Germinal center (tissue), 1 donor: Measurements from ENCODE around the gene COP1.

Experiments
- DNase-seq: peaks from one replicate; pipeline ENCODE4 v3.0.0; 2012; ENCODE audit warnings: mixed read lengths, low spot score

COP1 gene

GRCh38 chr1:175963740-175964139, 243.3 kb downstream of the COP1 start:
- DNase-seq: no peak

- DNase-seq: no peak
Measured at GRCh38 chr1:175960169-175960568, 246.9 kb downstream of the COP1 start.

GRCh38 chr1:175951627-175952026, 255.5 kb downstream of the COP1 start:
- DNase-seq: no peak

GRCh38 chr1:175947771-175948170, 259.3 kb downstream of the COP1 start:
- DNase-seq: no peak

- no peak for DNase-seq
Measured at GRCh38 chr1:175944591-175944990, 262.5 kb downstream of the COP1 start.

- no peak for DNase-seq
Measured at GRCh38 chr1:175941164-175941563, 265.9 kb downstream of the COP1 start.

- no peak for DNase-seq
Measured at GRCh38 chr1:175936736-175937135, 270.4 kb downstream of the COP1 start.

- no peak for DNase-seq
Measured at GRCh38 chr1:175935566-175936115, 271.4 kb downstream of the COP1 start.

GRCh38 chr1:175935166-175935565, 271.9 kb downstream of the COP1 start:
- DNase-seq: no peak

- DNase-seq: no peak
Measured at GRCh38 chr1:175933801-175934200, 273.3 kb downstream of the COP1 start.

GRCh38 chr1:175927944-175928343, 279.1 kb downstream of the COP1 start:
- no peak for DNase-seq

- DNase-seq: no peak
Measured at GRCh38 chr1:175922254-175922881, 284.7 kb downstream of the COP1 start.

GRCh38 chr1:175920381-175920780, 286.7 kb downstream of the COP1 start:
- no peak for DNase-seq

- DNase-seq: no peak
Measured at GRCh38 chr1:175919001-175919400, 288.1 kb downstream of the COP1 start.

GRCh38 chr1:175918364-175918801, 288.7 kb downstream of the COP1 start:
- no peak for DNase-seq

- no peak for DNase-seq
Measured at GRCh38 chr1:175914115-175914514, 293.0 kb downstream of the COP1 start.

GRCh38 chr1:175911138-175911537, 295.9 kb downstream of the COP1 start:
- DNase-seq: no peak

GRCh38 chr1:175906370-175906769, 300.7 kb downstream of the COP1 start:
- no peak for DNase-seq

- no peak for DNase-seq
Measured at GRCh38 chr1:175904808-175905207, 302.3 kb downstream of the COP1 start.

- no peak for DNase-seq
Measured at GRCh38 chr1:175902281-175902680, 304.8 kb downstream of the COP1 start.

GRCh38 chr1:175901076-175901836, 305.8 kb downstream of the COP1 start:
- no peak for DNase-seq

GRCh38 chr1:175900171-175900570, 306.9 kb downstream of the COP1 start:
- DNase-seq: no peak

GRCh38 chr1:175895966-175896365, 311.1 kb downstream of the COP1 start:
- no peak for DNase-seq
